Endothelial cell of umbilical vein (primary cell): ENCODE data around the gene MTRF1. TPM values are rescaled to one million over a fixed set of nuclear protein-coding genes. Genes with fewer than 3 reads are reported as not detected.

Source experiments
- BruUV-seq: library from RNA; stranded (reverse); fragments of 400-500 nt; replicated peaks from 2 replicates; lab custom pipeline; 2021; lab: Mats Ljungman, UMichigan
- CTCF ChIA-PET: fragments of 300-600, 350-600 bp; sonication (Branson Sonifier 250); formaldehyde crosslinking; loops from one replicate; lab custom pipeline; 2021; ENCODE audit warnings: antibody characterized with exemption, inconsistent platforms; lab: Charles Lee
- POLR2A ChIA-PET: fragments of 300-600, 350-600 bp; sonication (Branson Sonifier 250); formaldehyde crosslinking; loops from one replicate; lab custom pipeline; 2021; ENCODE audit warnings: antibody characterized with exemption, inconsistent platforms; lab: Charles Lee
- DNase-seq: peaks from one replicate; pipeline ENCODE4 v3.0.0-alpha.2; 2011; ENCODE audit warnings: low read depth, low spot score
- FAIRE-seq: peaks from 2 replicates; lab custom pipeline; 2011; peaks lifted over from hg19 to GRCh38; lab: Jason Lieb, UNC
- H2AFZ ChIP-seq: 2 replicates; pipeline ENCODE4 v1.6.0; 2012; ENCODE audit warnings: low read depth, low read length, control low read depth, inconsistent platforms
- H3K27ac ChIP-seq: 2 replicates; pipeline ENCODE4 v1.5.1; 2011; ENCODE audit warnings: low read depth, mild to moderate bottlenecking, control low read depth, low read length, moderate library complexity; ENCODE audit not compliant: insufficient read depth
- H3K27me3 ChIP-seq, 2 experiments: 2 replicates each; pipeline versions ENCODE4 v1.6.0 to v1.6.1; 2011; ENCODE audit warnings: low read length in 2 of 2, mixed read lengths in 1 of 2; ENCODE audit not compliant: control insufficient read depth in 2 of 2, insufficient read depth in 2 of 2
- H3K36me3 ChIP-seq, 2 experiments: 2 replicates in 1 of 2; 3 replicates in 1 of 2; pipeline ENCODE4 v1.5.1; 2011; ENCODE audit warnings: low read length in 2 of 2, mild to moderate bottlenecking in 1 of 2, moderate library complexity in 1 of 2; ENCODE audit not compliant: control insufficient read depth in 2 of 2, insufficient read depth in 2 of 2; ENCODE audit errors: extremely low read depth in 1 of 2
- H3K4me1 ChIP-seq: 3 replicates; pipeline ENCODE4 v1.5.1; 2011; ENCODE audit warnings: mild to moderate bottlenecking, low read length; ENCODE audit not compliant: control insufficient read depth, insufficient read depth; ENCODE audit errors: extremely low read depth
- H3K4me2 ChIP-seq: 2 replicates; pipeline ENCODE4 v1.6.1; 2011; ENCODE audit warnings: low read length, control low read depth, mixed read lengths; ENCODE audit not compliant: insufficient read depth
- H3K4me3 ChIP-seq, 3 experiments: fragments of 200-600 bp in 1 of 3; sonication (generic), shearing (Covaris generic) in 1 of 3; replicated peaks in 1 of 3; 2 replicates each; pipeline ENCODE4 v1.5.1; 2011 to 2016; ENCODE audit warnings: control low read depth in 3 of 3, low read length in 3 of 3, mild to moderate bottlenecking in 2 of 3, inconsistent platforms in 1 of 3, low read depth in 1 of 3, moderate library complexity in 1 of 3; ENCODE audit not compliant: insufficient read depth in 1 of 3
- H3K79me2 ChIP-seq: 2 replicates; pipeline ENCODE4 v1.6.0; 2012; ENCODE audit warnings: low read length, inconsistent platforms; ENCODE audit not compliant: control insufficient read depth, insufficient read depth
- H3K9ac ChIP-seq: replicated peaks from 2 replicates; pipeline ENCODE3; 2011; ENCODE audit warnings: low read length, control low read depth; ENCODE audit not compliant: insufficient read depth; ENCODE audit errors: extremely low read depth
- H3K9me1 ChIP-seq: replicated peaks from 3 replicates; pipeline ENCODE4 v1.6.0; 2011; ENCODE audit warnings: mild to moderate bottlenecking, low read length; ENCODE audit not compliant: control insufficient read depth, insufficient read depth; ENCODE audit errors: extremely low read depth
- H3K9me3 ChIP-seq: replicated peaks from 2 replicates; pipeline ENCODE4 v1.5.1; 2012; ENCODE audit warnings: low read length, inconsistent platforms; ENCODE audit not compliant: control insufficient read depth, insufficient read depth
- H4K20me1 ChIP-seq: replicated peaks from 2 replicates; pipeline ENCODE3; 2011; ENCODE audit warnings: mild to moderate bottlenecking, low read length; ENCODE audit not compliant: control insufficient read depth, insufficient read depth; ENCODE audit errors: extremely low read depth
- CTCF ChIP-seq, 2 donors: IDR thresholded peaks; 1 replicate in 1 of 2; 2 replicates in 1 of 2; pipeline ENCODE4 v1.5.1; 2011; ENCODE audit warnings: low read length in 2 of 2, mild to moderate bottlenecking in 2 of 2, moderate library complexity in 2 of 2, control low read depth in 1 of 2, inconsistent platforms in 1 of 2, low read depth in 1 of 2; ENCODE audit not compliant: insufficient read depth in 1 of 2; ENCODE audit errors: extremely low read depth in 1 of 2
- EZH2 ChIP-seq: IDR thresholded peaks from 2 replicates; pipeline ENCODE4 v1.6.1; 2012; ENCODE audit warnings: borderline replicate concordance, low read depth, mild to moderate bottlenecking, moderate library complexity, low read length, inconsistent platforms; ENCODE audit not compliant: severe bottlenecking
- FOS ChIP-seq: IDR thresholded peaks from 2 replicates; pipeline ENCODE4 v1.6.1; 2011; ENCODE audit warnings: mild to moderate bottlenecking, low read length, moderate library complexity, borderline replicate concordance; ENCODE audit not compliant: insufficient read depth
- GATA2 ChIP-seq: IDR thresholded peaks from 2 replicates; pipeline ENCODE4 v1.7.0; 2011; ENCODE audit warnings: low read depth, mild to moderate bottlenecking, moderate library complexity, mixed read lengths, low read length; ENCODE audit not compliant: insufficient read length, insufficient read depth
- JUN ChIP-seq: IDR thresholded peaks from 2 replicates; pipeline ENCODE4 v1.6.1; 2011; ENCODE audit warnings: borderline replicate concordance, low read depth; ENCODE audit not compliant: insufficient read length, insufficient read depth
- MAX ChIP-seq: IDR thresholded peaks from 2 replicates; pipeline ENCODE4 v1.6.1; 2011; ENCODE audit not compliant: insufficient read depth, insufficient read length
- MYC ChIP-seq: IDR thresholded peaks from one replicate; pipeline ENCODE4 v1.6.1; 2011; ENCODE audit warnings: mild to moderate bottlenecking, low read depth, low read length
- POLR2A ChIP-seq: IDR thresholded peaks from 2 replicates; pipeline ENCODE4 v1.6.1; 2012; ENCODE audit warnings: low read depth, mild to moderate bottlenecking, control low read depth, low read length
- POLR2AphosphoS5 ChIP-seq: IDR thresholded peaks from 2 replicates; pipeline ENCODE4 v1.6.1; 2012; ENCODE audit warnings: low read depth, mild to moderate bottlenecking, control low read depth, low read length, moderate library complexity; ENCODE audit not compliant: insufficient read depth
- dilution Hi-C: fragments of 300-500 bp; cut with MboI; formaldehyde crosslinking; loops from one replicate; pipeline ENCODE4 v1.15.0; 2019; ENCODE audit warnings: low sequenced_read_pairs; ENCODE audit not compliant: extremely low pct_ligation_motif_present
- intact Hi-C: fragments of 100-400 bp; cut with micrococcal nuclease; formaldehyde crosslinking; loops from one replicate; pipeline ENCODE4 v1.10.0; 2022
- polyA plus RNA-seq, 4 experiments: library from polyadenylated mRNA; depleted of rRNA in 3 of 4; stranded (reverse) in 3 of 4; unstranded in 1 of 4; fragments of >200 nt; gene quantifications; 2 replicates each; pipeline versions ENCODE4 v1.2.1 to v1.2.3, GENCODE V29; 2011 to 2012; ENCODE audit warnings: missing spikeins in 1 of 4
- total RNA-seq: library from RNA; stranded (reverse); gene quantifications from 2 replicates; pipeline ENCODE4 v1.2.3, GENCODE V29; 2021

MTRF1 gene
- total and polyA plus RNA-seq, 2 donors (not counting 3 experiments of a cell fraction or from before 2014, with no cell fraction given): 8.0 to 16.3 TPM

- Histone ChIP-seq H3K27me3 (no peaks in the 10 kb centered on the region), H3K4me1 (no peaks in the 10 kb centered on the region), H3K9me1 (no peaks in the 10 kb centered on the region), H3K4me3 (no peak overlapping the region), H3K27ac (no peak overlapping the region), H3K36me3 (peaks cover 3 to 15% of the 10 kb centered on the region in 2 experiments), H4K20me1 (no peaks in the 10 kb centered on the region), H3K9ac (no peak overlapping the region), H2AFZ (no peak overlapping the region), H3K9me3 (no peaks in the 10 kb centered on the region), H3K79me2 (no peaks in the 10 kb centered on the region), H3K4me2 (no peak overlapping the region)
- FAIRE-seq: no peak
- intact Hi-C loops (no loop called here), dilution Hi-C loops (no loop called here)
- CTCF ChIA-PET: no interaction called here
- BruUV-seq: no TSS peak
- no peak for TF ChIP-seq MYC
- no peak for TF ChIP-seq CTCF (IDR thresholded peaks at IDR 0.05; ENCODE audit: extremely low read depth in 1 of 2, insufficient read depth in 1 of 2, low read depth in 1 of 2, low read length in 2 of 2)
- TF ChIP-seq GATA2: no peak
- TF ChIP-seq MAX: no peak
- TF ChIP-seq EZH2: no peak
- no peak for TF ChIP-seq POLR2A
- TF ChIP-seq FOS: no peak
- no peak for TF ChIP-seq POLR2AphosphoS5
- TF ChIP-seq JUN: no peak
- POLR2A ChIA-PET: no interaction called here
- no peak for DNase-seq
Observed at GRCh38 chr13:41254902-41255301, 8.5 kb downstream of the MTRF1 start.
